ENCODE data around the gene GHR. TPM values are rescaled to one million over a fixed set of nuclear protein-coding genes. Genes with fewer than 3 reads are reported as not detected.

The GHR gene
- polyA plus RNA-seq, 1 experiment = 0.90 TPM

DNA sequence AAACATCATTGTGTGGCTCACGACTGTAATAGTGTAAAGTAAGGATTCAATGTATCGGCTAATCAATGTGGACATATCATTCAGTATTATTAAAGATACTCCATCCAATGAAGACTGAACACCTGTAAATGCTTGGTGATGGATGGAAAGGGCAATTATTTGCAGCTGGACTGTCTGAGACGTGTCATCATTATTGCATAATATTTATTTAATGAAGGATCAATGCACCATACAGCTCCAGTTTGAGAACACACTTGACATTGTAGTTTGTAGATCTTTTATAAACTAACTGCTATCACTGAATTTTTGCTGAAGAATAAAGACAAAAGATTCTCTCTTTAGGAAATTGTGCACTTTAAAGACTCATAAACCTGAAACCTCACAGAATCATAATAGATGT, 215.7 kb downstream of the GHR start:
- no peak for DNase-seq (ENCODE audit: low read depth)
- POLR2A ChIA-PET = no interaction called here
- no peak overlapping the region for H3K4me3 ChIP-seq (ENCODE audit: low read depth, low read length)
- TF ChIP-seq, protein P1, sequence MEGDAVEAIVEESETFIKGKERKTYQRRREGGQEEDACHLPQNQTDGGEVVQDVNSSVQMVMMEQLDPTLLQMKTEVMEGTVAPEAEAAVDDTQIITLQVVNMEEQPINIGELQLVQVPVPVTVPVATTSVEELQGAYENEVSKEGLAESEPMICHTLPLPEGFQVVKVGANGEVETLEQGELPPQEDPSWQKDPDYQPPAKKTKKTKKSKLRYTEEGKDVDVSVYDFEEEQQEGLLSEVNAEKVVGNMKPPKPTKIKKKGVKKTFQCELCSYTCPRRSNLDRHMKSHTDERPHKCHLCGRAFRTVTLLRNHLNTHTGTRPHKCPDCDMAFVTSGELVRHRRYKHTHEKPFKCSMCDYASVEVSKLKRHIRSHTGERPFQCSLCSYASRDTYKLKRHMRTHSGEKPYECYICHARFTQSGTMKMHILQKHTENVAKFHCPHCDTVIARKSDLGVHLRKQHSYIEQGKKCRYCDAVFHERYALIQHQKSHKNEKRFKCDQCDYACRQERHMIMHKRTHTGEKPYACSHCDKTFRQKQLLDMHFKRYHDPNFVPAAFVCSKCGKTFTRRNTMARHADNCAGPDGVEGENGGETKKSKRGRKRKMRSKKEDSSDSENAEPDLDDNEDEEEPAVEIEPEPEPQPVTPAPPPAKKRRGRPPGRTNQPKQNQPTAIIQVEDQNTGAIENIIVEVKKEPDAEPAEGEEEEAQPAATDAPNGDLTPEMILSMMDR (IDR thresholded peaks at IDR 0.05; ENCODE audit: insufficient read depth, low read depth, low read length) = no peak
- CTCF ChIA-PET = interaction anchor here (0.6 kb wide), 1 partner anchor 24 kb away, joined by 3 read pairs; no protein-coding TSS in a partner anchor
- H3K36me3 ChIP-seq (ENCODE audit: control insufficient read depth, insufficient read depth, low read length) = no peaks in the 10 kb centered on the region
- no peaks in the 10 kb centered on the region for H3K27me3 ChIP-seq (ENCODE audit: control insufficient read depth, insufficient read depth, low read length)

DNA sequence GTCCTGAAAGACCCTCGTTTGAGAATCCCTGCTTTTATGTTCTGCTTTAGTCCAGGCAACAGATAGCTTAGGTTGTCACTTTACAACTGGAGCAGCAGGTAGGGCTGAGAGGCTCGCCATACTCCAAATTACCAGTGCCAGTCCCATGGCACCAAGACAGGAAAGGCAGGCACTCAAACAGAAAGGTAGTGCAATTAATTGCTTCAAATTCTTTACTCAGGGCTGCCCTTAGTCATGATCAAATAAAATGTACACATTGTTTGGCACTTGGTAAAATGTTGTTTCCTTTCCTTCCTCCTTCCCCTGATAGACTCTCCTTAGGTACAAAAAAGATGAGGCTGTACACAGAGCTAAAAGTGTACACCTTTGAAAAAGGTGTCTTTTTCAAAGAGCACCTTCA, 217.6 kb downstream of the GHR start:
- H3K27me3 ChIP-seq (ENCODE audit: control insufficient read depth, insufficient read depth, low read length) = no peaks in the 10 kb centered on the region
- no peak overlapping the region for H3K4me3 ChIP-seq (ENCODE audit: low read depth, low read length)
- TF ChIP-seq, protein P1 (IDR thresholded peaks at IDR 0.05; ENCODE audit: insufficient read depth, low read depth, low read length) = no peak
- no peak for DNase-seq (ENCODE audit: low read depth)
- CTCF ChIA-PET = no interaction called here
- POLR2A ChIA-PET = no interaction called here
- H3K36me3 ChIP-seq (ENCODE audit: control insufficient read depth, insufficient read depth, low read length) = no peaks in the 10 kb centered on the region

DNA sequence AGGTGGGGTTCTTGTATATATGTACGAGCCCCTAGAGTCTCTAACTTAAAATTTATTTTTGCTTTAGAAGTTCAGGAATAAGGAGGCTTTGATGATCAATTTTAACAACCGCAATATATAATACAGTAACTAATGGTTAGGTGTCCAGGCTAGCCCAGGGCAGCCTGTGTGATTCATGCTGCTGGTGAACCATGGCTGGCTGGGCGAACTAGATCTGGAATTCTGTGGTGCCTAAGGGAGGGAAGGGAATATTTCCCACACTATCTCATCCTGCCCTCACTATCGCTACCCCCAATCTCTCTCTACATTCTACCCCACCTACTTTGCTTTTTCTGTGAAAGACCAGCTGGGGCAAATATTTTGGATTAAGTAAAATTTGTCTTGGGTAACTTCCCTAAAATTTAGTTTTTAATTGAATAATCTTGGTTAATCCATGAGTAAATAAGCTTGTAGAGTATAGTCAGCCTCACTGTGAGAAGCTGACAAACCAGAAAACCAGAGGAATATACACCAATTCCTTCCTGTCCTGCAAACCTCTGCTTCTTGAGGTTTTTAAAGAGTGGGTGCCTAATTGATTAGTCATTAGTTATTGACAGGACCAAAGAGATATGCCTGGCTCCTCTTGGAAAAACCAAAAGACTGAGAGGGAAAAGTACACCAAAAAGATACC, 218.2 kb downstream of the GHR start:
- TF ChIP-seq, protein P1 (IDR thresholded peaks at IDR 0.05; ENCODE audit: insufficient read depth, low read depth, low read length) = no peak
- POLR2A ChIA-PET = no interaction called here
- CTCF ChIA-PET = no interaction called here

DNA sequence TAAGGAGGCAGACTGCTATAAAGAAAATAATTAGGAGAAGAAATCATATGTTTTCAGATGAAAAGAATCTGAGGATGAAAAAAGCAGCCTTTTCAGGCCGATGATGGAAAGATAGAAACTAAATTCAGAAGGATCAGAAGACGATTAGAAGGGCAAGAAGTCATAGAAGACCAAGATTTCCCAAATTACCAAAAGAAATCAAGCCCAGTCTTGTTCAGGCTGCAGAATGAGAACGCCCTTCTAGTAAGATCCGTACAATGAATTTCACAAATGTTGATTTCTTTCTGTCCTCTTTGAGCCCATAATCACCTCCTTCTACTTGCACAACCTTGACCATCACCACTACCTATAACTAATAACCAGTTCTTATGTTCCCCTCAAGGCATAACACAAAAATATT, 218.8 kb downstream of the GHR start:
- Histone ChIP-seq H3K27me3 (ENCODE audit: control insufficient read depth, insufficient read depth, low read length) (no peaks in the 10 kb centered on the region), H3K36me3 (ENCODE audit: control insufficient read depth, insufficient read depth, low read length) (no peaks in the 10 kb centered on the region), H3K4me3 (ENCODE audit: low read depth, low read length) (no peak overlapping the region)
- TF ChIP-seq, protein P1 (IDR thresholded peaks at IDR 0.05; ENCODE audit: insufficient read depth, low read depth, low read length) = no peak
- DNase-seq (ENCODE audit: low read depth) = no peak
- CTCF ChIA-PET = no interaction called here
- POLR2A ChIA-PET = no interaction called here

More for the DNA sequence above, 218.2 kb downstream of the GHR start:
- DNase-seq (ENCODE audit: low read depth) = no peak
- Histone ChIP-seq H3K27me3 (ENCODE audit: control insufficient read depth, insufficient read depth, low read length) (no peaks in the 10 kb centered on the region), H3K36me3 (ENCODE audit: control insufficient read depth, insufficient read depth, low read length) (no peaks in the 10 kb centered on the region), H3K4me3 (ENCODE audit: low read depth, low read length) (no peak overlapping the region)

DNA sequence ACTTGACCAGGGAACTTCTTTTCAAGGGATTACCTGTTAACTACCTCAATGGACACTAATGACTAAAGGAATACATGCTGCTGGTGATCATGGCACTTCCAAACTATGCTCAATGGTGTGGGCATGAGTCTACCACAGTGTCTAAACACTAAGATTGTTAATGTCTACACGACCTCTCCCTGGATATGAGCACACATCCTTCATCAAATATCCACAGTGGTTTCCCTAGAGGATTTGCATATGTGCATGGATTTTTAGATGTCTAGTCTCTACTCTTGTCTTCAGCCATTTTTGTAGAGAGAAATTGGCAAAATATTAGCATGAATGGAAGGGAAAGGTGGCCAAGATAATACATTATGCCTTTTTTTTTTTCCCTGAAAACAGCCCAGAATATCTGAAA, 220.1 kb downstream of the GHR start:
- no peak overlapping the region for H3K4me3 ChIP-seq (ENCODE audit: low read depth, low read length)
- CTCF ChIA-PET = no interaction called here
- TF ChIP-seq, protein P1 (IDR thresholded peaks at IDR 0.05; ENCODE audit: insufficient read depth, low read depth, low read length) = no peak
- POLR2A ChIA-PET = no interaction called here
- no peak for DNase-seq (ENCODE audit: low read depth)
- H3K36me3 ChIP-seq (ENCODE audit: control insufficient read depth, insufficient read depth, low read length) = no peaks in the 10 kb centered on the region
- no peaks in the 10 kb centered on the region for H3K27me3 ChIP-seq (ENCODE audit: control insufficient read depth, insufficient read depth, low read length)

Measured in BJ (cell line).